DMS 273 (cell line): ENCODE data around the gene CCHCR1.

Experiments
- DNase-seq: peaks from one replicate; lab custom pipeline; 2025; ENCODE audit not compliant: unreplicated experiment; lab: John Stamatoyannopoulos, UW

CCHCR1 gene

GRCh38 chr6:31162463-31163165 lies 5.0 kb upstream of the CCHCR1 start:
- DNase-seq, result no peak

- DNase-seq, result no peak
Observed at GRCh38 chr6:31161216-31162126, 3.9 kb upstream of the CCHCR1 start.

GRCh38 chr6:31158863-31159855 lies 1.6 kb upstream of the CCHCR1 start:
- DNase-seq, result peak; percentile 54

GRCh38 chr6:31158140-31158862 lies 699 bp upstream of the CCHCR1 start, which contains the start of gene TCF19:
TSS of gene TCF19 (plus strand) at chr6:31158589. CDS start at chr6:31159470, 881 bp downstream.
- peak; percentile 99 for DNase-seq

- no peak for DNase-seq
Observed at GRCh38 chr6:31156641-31157040, 961 bp downstream of the CCHCR1 start.

- no peak for DNase-seq
Observed at GRCh38 chr6:31154436-31154835, 3.2 kb downstream of the CCHCR1 start.

- DNase-seq, result no peak
Observed at GRCh38 chr6:31152781-31153180, 4.8 kb downstream of the CCHCR1 start.

- no peak for DNase-seq
Observed at GRCh38 chr6:31149827-31150447, 7.7 kb downstream of the CCHCR1 start.

- no peak for DNase-seq
Observed at GRCh38 chr6:31145386-31145785, 12.2 kb downstream of the CCHCR1 start.

GRCh38 chr6:31144970-31145340 lies 12.6 kb downstream of the CCHCR1 start:
- no peak for DNase-seq

- no peak for DNase-seq
Observed at GRCh38 chr6:31144296-31144969, 13.2 kb downstream of the CCHCR1 start.

GRCh38 chr6:31143148-31143547 lies 14.5 kb downstream of the CCHCR1 start:
- no peak for DNase-seq

- DNase-seq, result peak; percentile 14
Observed at GRCh38 chr6:31142361-31142761, 15.2 kb downstream of the CCHCR1 start.

- no peak for DNase-seq
Observed at GRCh38 chr6:31140643-31141042, 17.0 kb downstream of the CCHCR1 start.

GRCh38 chr6:31139599-31139998 lies 18.0 kb downstream of the CCHCR1 start:
- no peak for DNase-seq

GRCh38 chr6:31138982-31139381 lies 18.6 kb downstream of the CCHCR1 start, which contains the start of gene PSORS1C2:
TSS of gene PSORS1C2 (minus strand) at chr6:31139066. CDS start at chr6:31139026, 40 bp downstream.
- DNase-seq, result no peak

- DNase-seq, result no peak
Observed at GRCh38 chr6:31135710-31136109, 21.9 kb downstream of the CCHCR1 start.

GRCh38 chr6:31132806-31133205 lies 24.8 kb downstream of the CCHCR1 start:
- DNase-seq, result no peak

- DNase-seq, result no peak
Observed at GRCh38 chr6:31131595-31131994, 26.0 kb downstream of the CCHCR1 start.
